Hepatocyte (in vitro differentiated cells): Measurements from ENCODE around the gene ETV3.

ENCODE experiments used
- CTCF ChIP-seq: fragments of 200-600 bp; sonication (generic); IDR thresholded peaks from 2 replicates; pipeline ENCODE4 v1.5.1; 2016; ENCODE audit warnings: antibody characterized with exemption, mild to moderate bottlenecking; ENCODE audit not compliant: poor library complexity
- EZH2 ChIP-seq: fragments of 200-600 bp; sonication (generic); IDR thresholded peaks from 2 replicates; pipeline ENCODE4 v1.6.1; 2016; ENCODE audit warnings: antibody characterized with exemption, mild to moderate bottlenecking, borderline replicate concordance
- EZH2phosphoT487 ChIP-seq: fragments of 200-600 bp; sonication (generic); IDR thresholded peaks from one replicate; pipeline ENCODE4 v1.6.1; 2018; ENCODE audit warnings: antibody characterized with exemption, mild to moderate bottlenecking, low read depth, moderate library complexity; ENCODE audit not compliant: unreplicated experiment, severe bottlenecking

DNA sequence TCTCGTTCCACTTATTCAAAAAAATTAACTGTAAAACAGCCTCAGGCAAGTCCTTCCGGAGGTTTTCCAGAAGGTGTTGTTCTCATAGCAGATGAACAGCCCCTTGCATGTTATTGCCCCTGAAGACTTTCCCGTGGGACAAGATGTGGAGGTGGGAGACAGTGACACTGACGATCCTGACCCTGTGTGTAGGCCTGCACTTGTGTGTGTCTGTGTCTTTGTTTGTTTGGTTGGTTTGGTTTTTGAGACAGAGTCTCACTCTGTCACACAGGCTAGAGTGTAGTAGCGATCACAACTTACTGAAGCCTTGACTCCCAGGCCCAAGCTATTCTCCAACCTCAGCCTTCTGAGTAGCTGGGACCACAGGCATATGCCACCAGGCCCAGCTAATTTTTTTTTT, 51.2 kb downstream of the ETV3 start:
- TF ChIP-seq CTCF (no peak), EZH2 (no peak), EZH2phosphoT487 (no peak)
